ENCODE data around the gene TNFRSF4. TPM values are rescaled to one million over a fixed set of nuclear protein-coding genes. Genes with fewer than 3 reads are reported as not detected.

Gene TNFRSF4
- total and polyA plus RNA-seq, 9 of the 15 experiments (the other 6 are each of a cell fraction or from before 2014, with no cell fraction given), result 0.07 to 0.44 (median 0.19) TPM; not detected in 5

DNA sequence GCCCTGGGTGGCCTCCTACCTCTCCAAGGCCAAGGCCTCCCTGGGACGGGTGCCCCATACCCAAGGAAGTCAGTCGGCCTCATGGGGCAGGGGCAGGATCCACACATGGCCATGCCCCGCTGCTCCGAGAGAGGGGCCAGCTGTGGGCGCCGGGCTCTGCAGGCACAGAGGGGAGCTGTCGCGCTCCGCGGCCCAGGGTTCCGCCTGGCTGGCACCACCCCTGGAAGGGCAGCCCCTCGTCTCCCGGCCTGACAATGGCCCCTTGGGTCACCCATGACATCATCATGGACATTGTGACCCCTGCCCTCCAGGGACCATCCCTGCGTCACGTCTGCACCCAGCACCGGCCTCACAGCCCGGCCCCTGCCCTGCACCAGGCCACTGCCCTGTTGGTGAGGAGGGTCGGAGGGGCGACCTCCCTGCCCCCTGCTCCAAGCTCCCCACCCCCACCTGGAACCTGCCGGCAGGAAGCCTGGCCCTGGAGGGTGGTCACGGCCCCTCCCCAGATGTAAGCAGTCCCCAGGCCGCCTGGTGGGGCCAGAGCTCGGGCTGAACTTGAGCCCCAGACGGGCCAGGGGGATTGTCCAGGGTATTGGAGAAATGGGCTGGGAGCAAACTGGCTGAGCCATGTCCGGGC, 34.5 kb downstream of the TNFRSF4 start:
- TF ChIP-seq TCF7L2 (IDR thresholded peaks at IDR 0.05; ENCODE audit: low read depth, low read length), result no peak
- TF ChIP-seq, protein P1, sequence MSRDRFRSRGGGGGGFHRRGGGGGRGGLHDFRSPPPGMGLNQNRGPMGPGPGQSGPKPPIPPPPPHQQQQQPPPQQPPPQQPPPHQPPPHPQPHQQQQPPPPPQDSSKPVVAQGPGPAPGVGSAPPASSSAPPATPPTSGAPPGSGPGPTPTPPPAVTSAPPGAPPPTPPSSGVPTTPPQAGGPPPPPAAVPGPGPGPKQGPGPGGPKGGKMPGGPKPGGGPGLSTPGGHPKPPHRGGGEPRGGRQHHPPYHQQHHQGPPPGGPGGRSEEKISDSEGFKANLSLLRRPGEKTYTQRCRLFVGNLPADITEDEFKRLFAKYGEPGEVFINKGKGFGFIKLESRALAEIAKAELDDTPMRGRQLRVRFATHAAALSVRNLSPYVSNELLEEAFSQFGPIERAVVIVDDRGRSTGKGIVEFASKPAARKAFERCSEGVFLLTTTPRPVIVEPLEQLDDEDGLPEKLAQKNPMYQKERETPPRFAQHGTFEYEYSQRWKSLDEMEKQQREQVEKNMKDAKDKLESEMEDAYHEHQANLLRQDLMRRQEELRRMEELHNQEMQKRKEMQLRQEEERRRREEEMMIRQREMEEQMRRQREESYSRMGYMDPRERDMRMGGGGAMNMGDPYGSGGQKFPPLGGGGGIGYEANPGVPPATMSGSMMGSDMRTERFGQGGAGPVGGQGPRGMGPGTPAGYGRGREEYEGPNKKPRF (IDR thresholded peaks at IDR 0.05; ENCODE audit: low read depth, low read length), result no peak
- TF ChIP-seq, protein P2, sequence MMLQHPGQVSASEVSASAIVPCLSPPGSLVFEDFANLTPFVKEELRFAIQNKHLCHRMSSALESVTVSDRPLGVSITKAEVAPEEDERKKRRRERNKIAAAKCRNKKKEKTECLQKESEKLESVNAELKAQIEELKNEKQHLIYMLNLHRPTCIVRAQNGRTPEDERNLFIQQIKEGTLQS (IDR thresholded peaks at IDR 0.05), result 0 out of 2 replicates have a peak, but pooled peaks have one; percentile 23
- TF ChIP-seq, protein P2 (CRISPR knock-in tag; conservative IDR thresholded peaks at IDR 0.05), result no peak

More for the DNA sequence above, 34.5 kb downstream of the TNFRSF4 start:
- no peak for FAIRE-seq
- H3K27me3 ChIP-seq (ENCODE audit: control insufficient read depth in 2 of 2, insufficient read depth in 2 of 2, low read length in 2 of 2), result peaks cover 32 to 59% of the 10 kb centered on the region in 2 experiments
- no peaks in the 10 kb centered on the region for H3K79me2 ChIP-seq (ENCODE audit: control insufficient read depth, insufficient read depth, low read length)
- DNase-seq (ENCODE audit: extremely low read depth in 1 of 4, low spot score in 3 of 4), result no peak
- no peak overlapping the region for H3K27ac ChIP-seq (ENCODE audit: extremely low read depth, low read depth, low read length)
- H3K4me1 ChIP-seq (replicated peaks in 1 of 2; ENCODE audit: control insufficient read depth in 2 of 2, insufficient read depth in 2 of 2, low read length in 2 of 2), result peaks cover 0 to 76% of the 10 kb centered on the region in 2 experiments; a peak in 2 of 5 replicates
- in situ Hi-C loops (cut with MboI) (no loop called here), intact Hi-C loops (cut with micrococcal nuclease) (no loop called here)
- no peaks in the 10 kb centered on the region; the same call in 1 of the 2 replicates for H4K20me1 ChIP-seq (replicated peaks; ENCODE audit: control insufficient read depth, insufficient read depth, low read length)
- H2AFZ ChIP-seq (ENCODE audit: low read depth, low read length), result no peak overlapping the region
- H3K4me3 ChIP-seq, result no peak overlapping the region
- 0 out of 2 replicates have a peak, but pooled peaks cover 1% of the 10 kb centered on the region for H3K9me3 ChIP-seq (replicated peaks; ENCODE audit: control insufficient read depth, insufficient read depth, low read depth, low read length)
- ATAC-seq, result no peak
- WGBS (ENCODE audit: insufficient coverage, low coverage, missing lambda C conversion rate), result 43% methylated on average over 18 of the region's 25 CpGs
- POLR2A ChIA-PET, result interaction anchor here (0.8 kb wide), 1 partner anchor 11 kb away, joined by 3 read pairs; no protein-coding TSS in a partner anchor
- peak overlapping the region in 1 of 2 experiments; percentile 58; a peak in 1 of 4 replicates for H3K9ac ChIP-seq (ENCODE audit: insufficient read depth in 1 of 2, low read depth in 2 of 2, low read length in 2 of 2)
- CTCF ChIA-PET (ENCODE audit: low intra/inter-chr PET ratio), result no interaction called here
- no TSS peak for BruUV-seq (replicated peaks)
- H3K4me2 ChIP-seq (ENCODE audit: insufficient read depth, low read length), result no peak overlapping the region
- H3K36me3 ChIP-seq (ENCODE audit: control insufficient read depth, insufficient read depth, low read length), result no peaks in the 10 kb centered on the region
- no peaks in the 10 kb centered on the region for H3K9me1 ChIP-seq (ENCODE audit: control insufficient read depth, insufficient read depth, low read length)

Data from K562 (cell line).